Raji (cell line): ENCODE results near the gene FBLN7.

ENCODE experiments used
- POLR2A ChIP-seq: IDR thresholded peaks from 2 replicates; pipeline ENCODE4 v1.6.1; 2011; ENCODE audit warnings: low read depth, low read length, control low read depth; ENCODE audit not compliant: insufficient read depth

The FBLN7 gene

GRCh38 chr2:112164876-112165275, 26.7 kb downstream of the FBLN7 start:
- TF ChIP-seq POLR2A, result no peak

GRCh38 chr2:112165296-112165695, 27.1 kb downstream of the FBLN7 start:
- no peak for TF ChIP-seq POLR2A

DNA sequence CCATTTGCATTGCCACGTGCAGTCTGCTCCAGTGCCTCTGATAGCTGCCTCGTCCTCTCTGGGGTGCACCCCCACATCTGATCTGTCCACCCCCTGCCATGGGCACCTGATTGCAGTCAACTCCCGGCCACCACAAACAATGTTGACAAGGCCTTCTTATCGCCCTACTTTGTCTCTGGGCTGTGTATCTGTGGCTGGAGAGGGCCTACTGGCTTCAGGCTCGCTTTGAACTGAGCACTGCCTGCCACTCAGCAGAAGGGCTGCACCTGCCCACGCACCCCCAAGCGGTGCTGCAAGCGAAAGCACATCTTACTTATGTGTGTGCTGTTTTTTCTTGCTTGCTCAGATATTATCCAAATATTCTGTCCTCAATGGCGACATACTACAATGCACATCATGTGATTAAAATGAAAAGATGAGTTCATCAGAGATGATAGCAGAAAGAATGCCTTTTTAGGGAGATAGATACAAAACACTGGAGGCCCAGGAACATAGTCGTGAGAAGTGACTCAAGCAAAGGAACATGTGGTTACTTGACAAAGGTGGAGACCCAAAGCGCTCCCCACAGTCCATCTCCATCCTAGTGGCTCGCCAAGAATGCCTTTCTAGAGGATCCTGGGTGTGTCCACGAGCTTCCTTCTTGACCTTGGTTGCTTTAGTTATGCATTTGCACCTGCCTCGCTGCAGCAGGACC, 28.8 kb downstream of the FBLN7 start:
- no peak for TF ChIP-seq POLR2A

GRCh38 chr2:112168422-112169124, 30.4 kb downstream of the FBLN7 start:
- TF ChIP-seq POLR2A, result no peak

GRCh38 chr2:112170495-112170894, 32.3 kb downstream of the FBLN7 start:
- no peak for TF ChIP-seq POLR2A

GRCh38 chr2:112173646-112174319, 35.6 kb downstream of the FBLN7 start:
- TF ChIP-seq POLR2A, result no peak

GRCh38 chr2:112174383-112174782, 36.2 kb downstream of the FBLN7 start:
- TF ChIP-seq POLR2A, result no peak

DNA sequence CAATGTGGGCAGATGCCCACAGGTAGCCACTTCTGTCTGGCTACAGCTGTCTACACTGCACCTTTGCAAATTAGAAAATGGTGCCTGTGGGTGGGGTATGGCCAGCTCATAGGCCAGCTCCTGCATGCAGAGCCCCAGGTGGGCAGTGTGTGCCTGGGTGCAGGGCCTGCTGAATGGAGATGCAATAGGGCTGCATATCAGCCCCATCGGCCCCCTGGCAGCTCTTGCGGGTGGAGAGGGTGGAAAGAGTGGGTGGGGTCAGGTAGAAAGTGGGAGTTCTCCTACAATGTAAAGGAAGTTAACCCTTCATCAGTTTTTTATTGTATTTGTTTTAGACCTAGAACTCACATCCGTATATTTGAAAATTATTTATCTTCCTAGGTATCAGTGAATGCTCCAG, 37.1 kb downstream of the FBLN7 start:
- no peak for TF ChIP-seq POLR2A

DNA sequence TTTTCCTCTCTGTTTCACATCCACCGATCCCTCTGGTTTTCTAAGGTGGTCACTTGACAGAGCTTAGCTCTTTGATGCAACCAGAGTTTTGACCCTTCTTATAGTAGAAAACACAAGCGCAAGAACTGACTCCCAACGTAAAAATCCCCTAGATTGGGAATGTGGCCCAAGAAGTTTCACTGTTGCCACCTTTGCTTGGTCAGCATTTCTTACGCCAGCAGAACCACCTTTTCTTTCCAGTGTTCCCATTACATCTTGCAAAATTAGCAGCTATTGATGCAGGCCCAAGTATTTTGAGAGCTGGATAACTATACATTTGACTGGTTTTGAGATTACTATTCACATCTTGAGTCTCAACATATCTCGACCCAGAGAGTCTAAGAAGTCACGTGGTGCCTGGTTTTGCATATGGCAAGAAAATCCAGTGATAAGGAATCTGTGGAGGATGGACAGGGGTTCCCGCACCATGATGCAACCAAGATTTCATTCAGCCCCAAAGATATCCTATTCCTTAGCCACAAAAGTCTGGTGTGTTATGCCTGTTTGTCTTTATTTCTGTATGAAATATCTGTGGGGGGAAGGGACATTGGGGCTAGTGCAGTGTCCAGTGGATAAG, 37.9 kb downstream of the FBLN7 start:
- TF ChIP-seq POLR2A, result no peak

- no peak for TF ChIP-seq POLR2A
These were observed 43.5 kb downstream of the FBLN7 start for GRCh38 chr2:112181571-112182290.

GRCh38 chr2:112182581-112183034, 44.4 kb downstream of the FBLN7 start:
- no peak for TF ChIP-seq POLR2A

DNA sequence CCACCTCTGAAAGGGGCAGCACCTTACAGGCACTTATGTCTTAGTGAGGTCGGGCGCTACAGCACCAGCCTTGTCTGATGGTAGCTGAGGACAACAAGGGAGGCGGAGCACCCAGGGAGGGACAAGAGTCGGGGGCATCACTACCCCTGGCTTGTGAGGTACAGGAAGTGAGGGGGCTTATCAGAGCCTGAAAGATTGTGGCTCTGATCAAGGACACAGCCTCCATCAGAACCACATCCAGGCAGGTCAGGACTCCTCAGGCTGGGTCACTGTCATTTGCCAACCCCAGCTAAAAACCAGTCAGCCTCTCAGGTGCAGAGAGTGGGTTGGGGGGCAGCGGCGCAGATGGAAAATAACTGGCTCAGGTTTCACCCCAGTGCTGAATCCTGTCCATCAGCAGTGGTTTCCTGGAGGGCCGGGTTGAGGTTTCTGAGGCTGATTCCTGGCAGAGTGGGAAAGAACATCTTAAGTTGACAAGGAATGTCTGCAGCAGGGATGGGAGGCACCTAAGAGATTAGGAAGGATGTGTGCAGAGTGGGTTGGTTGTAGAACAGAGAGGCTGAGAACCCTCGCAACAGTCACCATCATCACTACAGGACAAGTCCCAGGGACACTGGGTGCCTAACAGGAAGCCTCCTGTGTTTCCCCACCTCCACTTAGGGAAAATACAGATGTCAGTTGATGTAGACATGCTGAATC, 45.3 kb downstream of the FBLN7 start:
- TF ChIP-seq POLR2A, result no peak

GRCh38 chr2:112184121-112184520, 45.9 kb downstream of the FBLN7 start:
- TF ChIP-seq POLR2A, result no peak

DNA sequence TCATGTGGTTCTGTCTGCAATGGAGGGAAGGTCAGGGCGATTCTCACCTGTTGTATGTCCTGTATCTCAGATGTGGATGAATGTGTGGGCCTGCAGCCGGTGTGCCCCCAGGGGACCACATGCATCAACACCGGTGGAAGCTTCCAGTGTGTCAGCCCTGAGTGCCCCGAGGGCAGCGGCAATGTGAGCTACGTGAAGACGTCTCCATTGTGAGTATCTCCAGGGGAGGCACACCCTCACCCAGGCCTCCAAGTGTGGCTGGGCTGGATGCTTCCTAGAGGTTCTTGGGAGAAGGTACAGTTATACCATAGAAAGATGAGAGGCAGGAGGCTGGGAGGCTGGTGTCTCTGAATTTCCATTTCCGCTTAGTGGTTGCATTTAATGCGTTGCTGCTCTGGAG, 46.9 kb downstream of the FBLN7 start:
- TF ChIP-seq POLR2A, result no peak
